ENCODE data around the gene HOXD10. TPM values are rescaled to one million over a fixed set of nuclear protein-coding genes. Genes with fewer than 3 reads are reported as not detected.
A peak's percentile ranks its signal among the peaks of the same experiment; 100 is the strongest.

HOXD10 gene
- total RNA-seq = 14.1 TPM
- polyA plus RNA-seq = 4.1 TPM

GRCh38 chr2:176115883-176116813 is at the start of gene HOXD10:
TSS of gene HOXD10 (plus strand) at chr2:176116778. CDS start at chr2:176116834, 56 bp downstream.
- H3K4me1 ChIP-seq (ENCODE audit: insufficient read depth) = no peaks in the 10 kb centered on the region
- WGBS = 47% methylated on average over 66 of the region's 66 CpGs
- DNase-seq (ENCODE audit: extremely low spot score) = no peak
- peak within 1 kb of the TSS; percentile 1 for H3K4me3 ChIP-seq (ENCODE audit: low read depth, low read length)
- H3K36me3 ChIP-seq (ENCODE audit: insufficient read depth) = no peaks in the 10 kb centered on the region
- no peak within 1 kb of the TSS for H3K27ac ChIP-seq (ENCODE audit: low read depth)

GRCh38 chr2:176067589-176068418 is 48.8 kb upstream of the HOXD10 start:
- no peaks in the 10 kb centered on the region for H3K36me3 ChIP-seq (ENCODE audit: insufficient read depth)
- no peaks in the 10 kb centered on the region for H3K4me1 ChIP-seq (ENCODE audit: insufficient read depth)
- H3K4me3 ChIP-seq (ENCODE audit: low read depth, low read length) = no peak overlapping the region
- no peak for DNase-seq (ENCODE audit: extremely low spot score)
- 50% methylated on average over 38 of the region's 38 CpGs for WGBS
- no peak overlapping the region for H3K27ac ChIP-seq (ENCODE audit: low read depth)

GRCh38 chr2:176068419-176068832 is 48.2 kb upstream of the HOXD10 start:
- H3K36me3 ChIP-seq (ENCODE audit: insufficient read depth) = no peaks in the 10 kb centered on the region
- no peak for DNase-seq (ENCODE audit: extremely low spot score)
- no peak overlapping the region for H3K27ac ChIP-seq (ENCODE audit: low read depth)
- 34% methylated on average over 30 of the region's 30 CpGs for WGBS
- H3K4me3 ChIP-seq (ENCODE audit: low read depth, low read length) = no peak overlapping the region
- no peaks in the 10 kb centered on the region for H3K4me1 ChIP-seq (ENCODE audit: insufficient read depth)

- DNase-seq (ENCODE audit: extremely low spot score) = no peak
- Histone ChIP-seq H3K4me1 (ENCODE audit: insufficient read depth) (no peaks in the 10 kb centered on the region), H3K4me3 (ENCODE audit: low read depth, low read length) (no peak overlapping the region), H3K36me3 (ENCODE audit: insufficient read depth) (no peaks in the 10 kb centered on the region), H3K27ac (ENCODE audit: low read depth) (no peak overlapping the region)
- WGBS = 51% methylated on average over 58 of the region's 58 CpGs
Measured at GRCh38 chr2:176071330-176072291, 45.0 kb upstream of the HOXD10 start.

- H3K36me3 ChIP-seq (ENCODE audit: insufficient read depth) = no peaks in the 10 kb centered on the region
- H3K4me3 ChIP-seq (ENCODE audit: low read depth, low read length) = no peak overlapping the region
- WGBS = 75% methylated on average over 5 of the region's 5 CpGs
- H3K4me1 ChIP-seq (ENCODE audit: insufficient read depth) = no peaks in the 10 kb centered on the region
- no peak for DNase-seq (ENCODE audit: extremely low spot score)
- no peak overlapping the region for H3K27ac ChIP-seq (ENCODE audit: low read depth)
Measured at GRCh38 chr2:176072292-176072669, 44.3 kb upstream of the HOXD10 start.

GRCh38 chr2:176072951-176073904 is 43.4 kb upstream of the HOXD10 start:
- no peaks in the 10 kb centered on the region for H3K36me3 ChIP-seq (ENCODE audit: insufficient read depth)
- no peaks in the 10 kb centered on the region for H3K4me1 ChIP-seq (ENCODE audit: insufficient read depth)
- H3K27ac ChIP-seq (ENCODE audit: low read depth) = no peak overlapping the region
- no peak for DNase-seq (ENCODE audit: extremely low spot score)
- H3K4me3 ChIP-seq (ENCODE audit: low read depth, low read length) = no peak overlapping the region
- 36% methylated on average over 29 of the region's 29 CpGs for WGBS

- Histone ChIP-seq H3K27ac (ENCODE audit: low read depth) (no peak overlapping the region), H3K4me3 (ENCODE audit: low read depth, low read length) (no peak overlapping the region), H3K36me3 (ENCODE audit: insufficient read depth) (no peaks in the 10 kb centered on the region), H3K4me1 (ENCODE audit: insufficient read depth) (peaks cover 2% of the 10 kb centered on the region)
- DNase-seq (ENCODE audit: extremely low spot score) = no peak
- 44% methylated on average over 7 of the region's 7 CpGs for WGBS
Measured at GRCh38 chr2:176074919-176075425, 41.6 kb upstream of the HOXD10 start.

- no peak overlapping the region for H3K4me3 ChIP-seq (ENCODE audit: low read depth, low read length)
- H3K4me1 ChIP-seq (ENCODE audit: insufficient read depth) = peaks cover 2% of the 10 kb centered on the region
- H3K36me3 ChIP-seq (ENCODE audit: insufficient read depth) = no peaks in the 10 kb centered on the region
- DNase-seq (ENCODE audit: extremely low spot score) = no peak
- 11% methylated on average over 15 of the region's 15 CpGs for WGBS
- no peak overlapping the region for H3K27ac ChIP-seq (ENCODE audit: low read depth)
Measured at GRCh38 chr2:176075481-176075880, 41.1 kb upstream of the HOXD10 start.

GRCh38 chr2:176076063-176076462 is 40.5 kb upstream of the HOXD10 start:
- 28% methylated on average over 7 of the region's 7 CpGs for WGBS

GRCh38 chr2:176076796-176077195 is 39.8 kb upstream of the HOXD10 start:
- no peak for DNase-seq (ENCODE audit: extremely low spot score)
- Histone ChIP-seq H3K4me1 (ENCODE audit: insufficient read depth) (peaks cover 2% of the 10 kb centered on the region), H3K4me3 (ENCODE audit: low read depth, low read length) (no peak overlapping the region), H3K36me3 (ENCODE audit: insufficient read depth) (no peaks in the 10 kb centered on the region), H3K27ac (ENCODE audit: low read depth) (no peak overlapping the region)
- WGBS = 41% methylated on average over 2 of the region's 2 CpGs

More at GRCh38 chr2:176076063-176076462, 40.5 kb upstream of the HOXD10 start:
- Histone ChIP-seq H3K36me3 (ENCODE audit: insufficient read depth) (no peaks in the 10 kb centered on the region), H3K4me3 (ENCODE audit: low read depth, low read length) (no peak overlapping the region), H3K4me1 (ENCODE audit: insufficient read depth) (peaks cover 2% of the 10 kb centered on the region), H3K27ac (ENCODE audit: low read depth) (no peak overlapping the region)
- no peak for DNase-seq (ENCODE audit: extremely low spot score)

GRCh38 chr2:176078541-176079284 is 37.9 kb upstream of the HOXD10 start:
- peaks cover 2% of the 10 kb centered on the region for H3K4me1 ChIP-seq (ENCODE audit: insufficient read depth)
- WGBS = 20% methylated on average over 25 of the region's 25 CpGs
- H3K27ac ChIP-seq (ENCODE audit: low read depth) = no peak overlapping the region
- no peaks in the 10 kb centered on the region for H3K36me3 ChIP-seq (ENCODE audit: insufficient read depth)
- H3K4me3 ChIP-seq (ENCODE audit: low read depth, low read length) = no peak overlapping the region
- DNase-seq (ENCODE audit: extremely low spot score) = no peak

All from urinary bladder (tissue), 4 donors.